Measurements from ENCODE around the gene CTDP1. TPM values are rescaled to one million over a fixed set of nuclear protein-coding genes. Genes with fewer than 3 reads are reported as not detected.

CTDP1 gene, protein sequence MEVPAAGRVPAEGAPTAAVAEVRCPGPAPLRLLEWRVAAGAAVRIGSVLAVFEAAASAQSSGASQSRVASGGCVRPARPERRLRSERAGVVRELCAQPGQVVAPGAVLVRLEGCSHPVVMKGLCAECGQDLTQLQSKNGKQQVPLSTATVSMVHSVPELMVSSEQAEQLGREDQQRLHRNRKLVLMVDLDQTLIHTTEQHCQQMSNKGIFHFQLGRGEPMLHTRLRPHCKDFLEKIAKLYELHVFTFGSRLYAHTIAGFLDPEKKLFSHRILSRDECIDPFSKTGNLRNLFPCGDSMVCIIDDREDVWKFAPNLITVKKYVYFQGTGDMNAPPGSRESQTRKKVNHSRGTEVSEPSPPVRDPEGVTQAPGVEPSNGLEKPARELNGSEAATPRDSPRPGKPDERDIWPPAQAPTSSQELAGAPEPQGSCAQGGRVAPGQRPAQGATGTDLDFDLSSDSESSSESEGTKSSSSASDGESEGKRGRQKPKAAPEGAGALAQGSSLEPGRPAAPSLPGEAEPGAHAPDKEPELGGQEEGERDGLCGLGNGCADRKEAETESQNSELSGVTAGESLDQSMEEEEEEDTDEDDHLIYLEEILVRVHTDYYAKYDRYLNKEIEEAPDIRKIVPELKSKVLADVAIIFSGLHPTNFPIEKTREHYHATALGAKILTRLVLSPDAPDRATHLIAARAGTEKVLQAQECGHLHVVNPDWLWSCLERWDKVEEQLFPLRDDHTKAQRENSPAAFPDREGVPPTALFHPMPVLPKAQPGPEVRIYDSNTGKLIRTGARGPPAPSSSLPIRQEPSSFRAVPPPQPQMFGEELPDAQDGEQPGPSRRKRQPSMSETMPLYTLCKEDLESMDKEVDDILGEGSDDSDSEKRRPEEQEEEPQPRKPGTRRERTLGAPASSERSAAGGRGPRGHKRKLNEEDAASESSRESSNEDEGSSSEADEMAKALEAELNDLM
- total RNA-seq (2021) = 31.9 and 33.7 TPM in 2 replicates
- long read RNA-seq, partial matches to known transcripts = 2 of 4 reads
- long read RNA-seq, other reads (novel, unspliced or antisense) = 2 of 4 reads

DNA sequence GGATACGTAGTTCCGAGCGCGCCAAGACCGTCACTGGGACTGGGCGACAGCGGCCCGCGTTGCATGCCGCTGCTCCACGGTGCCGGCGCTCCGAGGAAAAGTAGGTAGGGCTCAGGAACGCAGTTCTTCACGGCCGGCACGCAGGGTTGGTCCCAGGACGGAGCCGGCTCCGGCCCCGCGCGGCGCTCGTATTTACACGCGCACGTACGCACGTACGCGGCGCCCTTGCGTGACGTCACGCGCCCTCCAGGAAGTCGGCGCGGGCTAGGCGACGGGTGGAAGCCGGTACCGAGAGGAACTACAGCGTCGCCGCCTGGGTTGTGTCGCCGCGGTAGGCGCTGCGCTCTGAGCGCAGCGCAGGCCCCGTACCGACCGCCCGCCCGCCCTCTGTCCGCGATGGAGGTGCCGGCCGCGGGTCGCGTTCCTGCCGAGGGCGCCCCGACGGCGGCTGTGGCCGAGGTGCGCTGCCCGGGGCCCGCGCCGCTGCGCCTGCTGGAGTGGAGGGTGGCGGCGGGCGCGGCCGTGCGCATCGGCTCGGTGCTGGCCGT, at the start of gene CTDP1:
TSS of gene CTDP1 (plus strand) at position 252 of the 548 bp plus-strand sequence. CDS start at position 397, 145 bp downstream.
- no peak within 1 kb of the TSS for H3K56ac ChIP-seq (ENCODE audit: insufficient read length, low read depth, low read length)
- no peak within 1 kb of the TSS for H2AFZ ChIP-seq (ENCODE audit: low read length)
- Mint-ChIP-seq H3K36me3 (ENCODE audit: insufficient read depth in 1 of 3, low read depth in 3 of 3) (peaks cover 2 to 22% (median 20%) of the 10 kb centered on the region in 3 experiments; a peak in 6 of 7 replicates), H3K4me3 (peak within 1 kb of the TSS; percentile 90 to 94), H3K27me3 (ENCODE audit: low read depth) (no peaks in the 10 kb centered on the region), H3K9me3 (no peaks in the 10 kb centered on the region), H3K4me1 (peaks cover 23 to 30% of the 10 kb centered on the region in 2 experiments), H3K27ac (peak within 1 kb of the TSS; percentile 98 to 99 (median 99))
- no peak within 1 kb of the TSS for H4K8ac ChIP-seq (replicated peaks; ENCODE audit: insufficient read length, low read depth, low read length)
- H2BK5ac ChIP-seq (ENCODE audit: insufficient read length, low read length) = no peak within 1 kb of the TSS
- no peaks in the 10 kb centered on the region for H3K9me3 ChIP-seq (ENCODE audit: control insufficient read depth, low read depth, low read length)
- H3K23ac ChIP-seq (ENCODE audit: insufficient read length, low read depth, low read length) = no peak within 1 kb of the TSS
- H2BK20ac ChIP-seq (ENCODE audit: low read depth, low read length, poor library complexity, severe bottlenecking) = no peak within 1 kb of the TSS
- H4K91ac ChIP-seq (ENCODE audit: insufficient read length, low read depth, low read length) = no peak within 1 kb of the TSS
- WGBS (ENCODE audit: extremely low coverage, insufficient read length, low lambda C conversion rate) = no CpG with 5 or more reads among the region's 88 CpGs
- H3K79me2 ChIP-seq (ENCODE audit: insufficient read depth, low read length) = peaks cover 44% of the 10 kb centered on the region; the same call in 1 of the 2 replicates
- H3K4me1 ChIP-seq (ENCODE audit: insufficient read depth, low read length) = peaks cover 4% of the 10 kb centered on the region; the same call in 1 of the 2 replicates
- H4K5ac ChIP-seq (ENCODE audit: insufficient read length, low read depth, low read length) = no peak within 1 kb of the TSS
- H2BK15ac ChIP-seq (ENCODE audit: low read depth, low read length) = no peak within 1 kb of the TSS
- peaks cover 5% of the 10 kb centered on the region for H3K23me2 ChIP-seq (ENCODE audit: insufficient read length, low read depth, low read length, poor library complexity, severe bottlenecking)
- TF ChIP-seq, protein P1, sequence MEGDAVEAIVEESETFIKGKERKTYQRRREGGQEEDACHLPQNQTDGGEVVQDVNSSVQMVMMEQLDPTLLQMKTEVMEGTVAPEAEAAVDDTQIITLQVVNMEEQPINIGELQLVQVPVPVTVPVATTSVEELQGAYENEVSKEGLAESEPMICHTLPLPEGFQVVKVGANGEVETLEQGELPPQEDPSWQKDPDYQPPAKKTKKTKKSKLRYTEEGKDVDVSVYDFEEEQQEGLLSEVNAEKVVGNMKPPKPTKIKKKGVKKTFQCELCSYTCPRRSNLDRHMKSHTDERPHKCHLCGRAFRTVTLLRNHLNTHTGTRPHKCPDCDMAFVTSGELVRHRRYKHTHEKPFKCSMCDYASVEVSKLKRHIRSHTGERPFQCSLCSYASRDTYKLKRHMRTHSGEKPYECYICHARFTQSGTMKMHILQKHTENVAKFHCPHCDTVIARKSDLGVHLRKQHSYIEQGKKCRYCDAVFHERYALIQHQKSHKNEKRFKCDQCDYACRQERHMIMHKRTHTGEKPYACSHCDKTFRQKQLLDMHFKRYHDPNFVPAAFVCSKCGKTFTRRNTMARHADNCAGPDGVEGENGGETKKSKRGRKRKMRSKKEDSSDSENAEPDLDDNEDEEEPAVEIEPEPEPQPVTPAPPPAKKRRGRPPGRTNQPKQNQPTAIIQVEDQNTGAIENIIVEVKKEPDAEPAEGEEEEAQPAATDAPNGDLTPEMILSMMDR (conservative IDR thresholded peaks at IDR 0.05) = no peak
- H3K27me3 ChIP-seq (ENCODE audit: insufficient read depth, low read length) = no peaks in the 10 kb centered on the region
- peak within 1 kb of the TSS; percentile 73 for H3K9ac ChIP-seq (ENCODE audit: extremely low read depth, insufficient read length, low read length)
- peak within 1 kb of the TSS; percentile 97 for H3K14ac ChIP-seq (ENCODE audit: insufficient read depth, low read length)
- no peak within 1 kb of the TSS for H2AK5ac ChIP-seq (ENCODE audit: insufficient read length, low read length)
- H4K20me1 ChIP-seq (ENCODE audit: control insufficient read depth, insufficient read depth, insufficient read length) = no peaks in the 10 kb centered on the region
- peak within 1 kb of the TSS; percentile 70 for H3K4me2 ChIP-seq (ENCODE audit: insufficient read depth, insufficient read length, low read length)
- H3K27ac ChIP-seq (ENCODE audit: insufficient read length, low read depth, low read length) = no peak within 1 kb of the TSS
- H3K79me1 ChIP-seq (ENCODE audit: insufficient read depth, low read depth, low read length, poor library complexity, severe bottlenecking) = peaks cover 4% of the 10 kb centered on the region
- H2BK12ac ChIP-seq (ENCODE audit: insufficient read length, low read depth, low read length) = no peak within 1 kb of the TSS
- DNase-seq = peak; percentile 89
- H3K4ac ChIP-seq (ENCODE audit: low read depth, low read length) = no peak within 1 kb of the TSS
- H2BK120ac ChIP-seq (ENCODE audit: low read depth, low read length, poor library complexity, severe bottlenecking) = no peak within 1 kb of the TSS
- peak within 1 kb of the TSS; percentile 98 for H3K18ac ChIP-seq (ENCODE audit: insufficient read length, low read depth, low read length)
- H3T11ph ChIP-seq (ENCODE audit: low read length) = no peak within 1 kb of the TSS

Measured in H9 (cell line).